K562 (cell line): ENCODE results near the gene SLC46A3. TPM values are rescaled to one million over a fixed set of nuclear protein-coding genes. Genes with fewer than 3 reads are reported as not detected.

Experiments
- CBFB ChIP-seq: sonication (generic); formaldehyde crosslinking; IDR thresholded peaks from 2 replicates; pipeline ENCODE4 v1.4.0; 2020; ENCODE audit warnings: mild to moderate bottlenecking, missing genetic modification reagents
- CEBPZ ChIP-seq: fragments of 150-350 bp; IDR thresholded peaks from 2 replicates; pipeline ENCODE4 v1.6.1; 2014; ENCODE audit warnings: low read depth, mild to moderate bottlenecking, low read length, borderline replicate concordance
- DACH1 ChIP-seq: fragments of 450-650 bp; IDR thresholded peaks from 2 replicates; pipeline ENCODE4 v1.6.1; 2018; ENCODE audit not compliant: partially characterized antibody
- HDAC2 ChIP-seq: fragments of 450-650 bp; IDR thresholded peaks from 2 replicates; pipeline ENCODE4 v1.6.1; 2016; ENCODE audit warnings: mild to moderate bottlenecking
- HEY1 ChIP-seq: fragments of 250-450 bp; sonication (Bioruptor Pico); IDR thresholded peaks from 2 replicates; pipeline ENCODE4 v1.5.0; 2020; ENCODE audit warnings: mild to moderate bottlenecking, moderate library complexity, borderline replicate concordance
- HOMEZ ChIP-seq: fragments of 250-450 bp; sonication (Bioruptor Pico); IDR thresholded peaks from 2 replicates; pipeline ENCODE4 v1.4.0; 2020; ENCODE audit warnings: mild to moderate bottlenecking, moderate library complexity
- POU5F1 ChIP-seq: fragments of 150-350 bp; IDR thresholded peaks from 2 replicates; pipeline ENCODE4 v1.6.1; 2014; ENCODE audit warnings: borderline replicate concordance, low read length, low read depth, mild to moderate bottlenecking; ENCODE audit not compliant: partially characterized antibody
- PREB ChIP-seq: sonication (generic); formaldehyde crosslinking; IDR thresholded peaks from 2 replicates; pipeline ENCODE4 v1.8.1; 2023; ENCODE audit warnings: mild to moderate bottlenecking, missing genetic modification reagents
- SMARCB1 ChIP-seq: IDR thresholded peaks from 2 replicates; pipeline ENCODE4 v1.6.1; 2011; ENCODE audit warnings: improper control_type of control experiment, low read depth; ENCODE audit not compliant: insufficient read length
- TFAP4 ChIP-seq: sonication (generic); formaldehyde crosslinking; IDR thresholded peaks from 2 replicates; pipeline ENCODE4 v1.8.0; 2022; ENCODE audit warnings: missing genetic modification reagents, mild to moderate bottlenecking, moderate library complexity, borderline replicate concordance
- XRCC3 ChIP-seq: fragments of 450-650 bp; IDR thresholded peaks from 2 replicates; pipeline ENCODE4 v1.6.1; 2017; ENCODE audit warnings: mild to moderate bottlenecking, moderate library complexity
- ZNF263 ChIP-seq: sonication (generic); formaldehyde crosslinking; IDR thresholded peaks from 2 replicates; pipeline ENCODE4 v1.8.0; 2022; ENCODE audit warnings: mild to moderate bottlenecking, missing genetic modification reagents, borderline replicate concordance
- ZNF583 ChIP-seq: fragments of 250-450 bp; sonication (Bioruptor Pico); IDR thresholded peaks from 2 replicates; pipeline ENCODE4 v1.4.0; 2020
- ZNF76 ChIP-seq: fragments of 250-450 bp; sonication (Bioruptor Pico); IDR thresholded peaks from 2 replicates; pipeline ENCODE4 v1.4.0; 2020; ENCODE audit warnings: mild to moderate bottlenecking, moderate library complexity, borderline replicate concordance
- polyA plus RNA-seq, 8 experiments: library from polyadenylated mRNA; depleted of rRNA in 4 of 8; stranded (reverse) in 5 of 8; unstranded in 3 of 8; fragments of >200 nt; fragmentation: Nextera tagmentation in 2 of 8; fragmentation: Illumina TruSeq in 1 of 8; extraction: Ambion mirVana in 2 of 8; extraction: Trizol in 1 of 8; gene quantifications; 2 replicates each; pipeline versions ENCODE4 v1.2.1 to v1.2.3, GENCODE V29; 2011 to 2014; ENCODE audit warnings: inconsistent platforms in 1 of 8, missing spikeins in 1 of 8
- total RNA-seq, 7 experiments: library from RNA; depleted of rRNA in 6 of 7; stranded (reverse); fragments of >200 nt in 6 of 7; fragmentation: Illumina TruSeq in 2 of 7; extraction: Trizol in 2 of 7; gene quantifications; 2 replicates each; pipeline versions ENCODE4 v1.2.1 to v1.2.3, GENCODE V29; 2011 to 2021; ENCODE audit warnings: low replicate concordance in 1 of 7
- TF ChIP-seq, protein P1 (sequence below): sonication (generic); formaldehyde crosslinking; IDR thresholded peaks from 2 replicates; pipeline ENCODE4 v1.8.0; 2022; ENCODE audit warnings: mild to moderate bottlenecking, missing genetic modification reagents

The SLC46A3 gene
- total and polyA plus RNA-seq, 9 of the 15 experiments (the other 6 are each of a cell fraction or from before 2014, with no cell fraction given): 0.14 to 1.2 (median 0.51) TPM

GRCh38 chr13:28658796-28659620 is 59.8 kb downstream of the SLC46A3 start, which contains the start of gene POMP (continued):
- TF ChIP-seq PREB (CRISPR knock-in tag): no peak
- no peak for TF ChIP-seq DACH1
- TF ChIP-seq XRCC3: no peak
- TF ChIP-seq CEBPZ: no peak
- TF ChIP-seq CBFB (CRISPR knock-in tag): no peak
- no peak for TF ChIP-seq ZNF263 (CRISPR knock-in tag)
- TF ChIP-seq, protein P1, sequence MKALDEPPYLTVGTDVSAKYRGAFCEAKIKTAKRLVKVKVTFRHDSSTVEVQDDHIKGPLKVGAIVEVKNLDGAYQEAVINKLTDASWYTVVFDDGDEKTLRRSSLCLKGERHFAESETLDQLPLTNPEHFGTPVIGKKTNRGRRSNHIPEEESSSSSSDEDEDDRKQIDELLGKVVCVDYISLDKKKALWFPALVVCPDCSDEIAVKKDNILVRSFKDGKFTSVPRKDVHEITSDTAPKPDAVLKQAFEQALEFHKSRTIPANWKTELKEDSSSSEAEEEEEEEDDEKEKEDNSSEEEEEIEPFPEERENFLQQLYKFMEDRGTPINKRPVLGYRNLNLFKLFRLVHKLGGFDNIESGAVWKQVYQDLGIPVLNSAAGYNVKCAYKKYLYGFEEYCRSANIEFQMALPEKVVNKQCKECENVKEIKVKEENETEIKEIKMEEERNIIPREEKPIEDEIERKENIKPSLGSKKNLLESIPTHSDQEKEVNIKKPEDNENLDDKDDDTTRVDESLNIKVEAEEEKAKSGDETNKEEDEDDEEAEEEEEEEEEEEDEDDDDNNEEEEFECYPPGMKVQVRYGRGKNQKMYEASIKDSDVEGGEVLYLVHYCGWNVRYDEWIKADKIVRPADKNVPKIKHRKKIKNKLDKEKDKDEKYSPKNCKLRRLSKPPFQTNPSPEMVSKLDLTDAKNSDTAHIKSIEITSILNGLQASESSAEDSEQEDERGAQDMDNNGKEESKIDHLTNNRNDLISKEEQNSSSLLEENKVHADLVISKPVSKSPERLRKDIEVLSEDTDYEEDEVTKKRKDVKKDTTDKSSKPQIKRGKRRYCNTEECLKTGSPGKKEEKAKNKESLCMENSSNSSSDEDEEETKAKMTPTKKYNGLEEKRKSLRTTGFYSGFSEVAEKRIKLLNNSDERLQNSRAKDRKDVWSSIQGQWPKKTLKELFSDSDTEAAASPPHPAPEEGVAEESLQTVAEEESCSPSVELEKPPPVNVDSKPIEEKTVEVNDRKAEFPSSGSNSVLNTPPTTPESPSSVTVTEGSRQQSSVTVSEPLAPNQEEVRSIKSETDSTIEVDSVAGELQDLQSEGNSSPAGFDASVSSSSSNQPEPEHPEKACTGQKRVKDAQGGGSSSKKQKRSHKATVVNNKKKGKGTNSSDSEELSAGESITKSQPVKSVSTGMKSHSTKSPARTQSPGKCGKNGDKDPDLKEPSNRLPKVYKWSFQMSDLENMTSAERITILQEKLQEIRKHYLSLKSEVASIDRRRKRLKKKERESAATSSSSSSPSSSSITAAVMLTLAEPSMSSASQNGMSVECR (CRISPR knock-in tag): 0 out of 2 replicates have a peak, but pooled peaks have one; percentile 49
- no peak for TF ChIP-seq HOMEZ (CRISPR knock-in tag)
- no peak for TF ChIP-seq HDAC2
- peak; percentile 52; the same call in 1 of the 2 replicates for TF ChIP-seq TFAP4 (CRISPR knock-in tag)
- TF ChIP-seq SMARCB1: no peak
- TF ChIP-seq ZNF583: no peak
- no peak for TF ChIP-seq POU5F1
- no peak for TF ChIP-seq ZNF76 (CRISPR knock-in tag)
- TF ChIP-seq HEY1 (CRISPR knock-in tag): no peak
